HCT116 (cell line): ENCODE measurements around the gene LMTK3. TPM values are rescaled to one million over a fixed set of nuclear protein-coding genes. Genes with fewer than 3 reads are reported as not detected.

Source experiments
- ATAC-seq: fragments of 200-7000 bp; cut with Tn5 transposase; 2 replicates; pipeline ENCODE4 v1.9.1; 2020; ENCODE audit warnings: mild to moderate bottlenecking, moderate library complexity
- BruUV-seq: library from RNA; stranded (reverse); fragments of 400-500 nt; replicated peaks from 2 replicates; lab custom pipeline; 2021; lab: Mats Ljungman, UMichigan
- CTCF ChIA-PET: fragments of 300-600 bp; sonication (Branson Sonifier 250); formaldehyde crosslinking; loops from one replicate; lab custom pipeline; 2021; ENCODE audit warnings: antibody characterized with exemption; lab: Charles Lee
- POLR2A ChIA-PET: fragments of 300-600, 350-600 bp; sonication (Branson Sonifier 250); formaldehyde crosslinking; loops from one replicate; lab custom pipeline; 2021; ENCODE audit warnings: antibody characterized with exemption; lab: Charles Lee
- RAD21 ChIA-PET, 2 experiments: fragments of 300-600 bp; sonication (Branson Sonifier 250); formaldehyde crosslinking; loops; one replicate each; lab custom pipeline; 2023; ENCODE audit warnings: low total read pairs in 2 of 2; ENCODE audit not compliant: uncharacterized antibody in 2 of 2, unreplicated experiment in 2 of 2, low non-redundant PET in 1 of 2; lab: Charles Lee
- DNase-seq: peaks from one replicate; pipeline ENCODE4 v3.0.0-alpha.2; 2010; ENCODE audit warnings: low read depth, low spot score
- H2AFZ ChIP-seq: fragments of 200-600 bp; shearing (Covaris generic), sonication (generic); 2 replicates; pipeline ENCODE4 v1.6.1; 2017; ENCODE audit warnings: low read depth, mixed run types, mixed read lengths, antibody characterized with exemption, low read length; ENCODE audit not compliant: poor library complexity, severe bottlenecking
- H3K27ac ChIP-seq: 2 replicates; pipeline ENCODE4 v1.5.1; 2012; ENCODE audit warnings: low read depth, low read length
- H3K27me3 ChIP-seq: fragments of 200-600 bp; sonication (generic); 2 replicates; pipeline ENCODE4 v1.6.1; 2016; ENCODE audit warnings: mixed run types, low read length, mixed read lengths; ENCODE audit not compliant: insufficient read depth
- H3K36me3 ChIP-seq, 2 experiments: fragments of 200-500 bp in 1 of 2; fragments of 200-600 bp in 1 of 2; sonication (Bioruptor generic) in 1 of 2; sonication (generic) in 1 of 2; 2 replicates each; pipeline versions ENCODE4 v1.5.1 to v1.6.1; 2014 to 2016; ENCODE audit warnings: low read length in 2 of 2, inconsistent platforms in 1 of 2, mixed read lengths in 1 of 2, mixed run types in 1 of 2; ENCODE audit not compliant: insufficient read depth in 2 of 2, control insufficient read depth in 1 of 2
- H3K4me1 ChIP-seq, 2 experiments: fragments of 200-600 bp in 1 of 2; sonication (generic) in 1 of 2; 2 replicates each; pipeline versions ENCODE4 v1.5.1 to v1.6.1; 2012 to 2017; ENCODE audit warnings: low read length in 2 of 2, inconsistent platforms in 1 of 2, mild to moderate bottlenecking in 1 of 2, mixed read lengths in 1 of 2, mixed run types in 1 of 2, moderate library complexity in 1 of 2; ENCODE audit not compliant: insufficient read depth in 2 of 2, control insufficient read depth in 1 of 2
- H3K4me2 ChIP-seq: fragments of 200-600 bp; sonication (generic); 2 replicates; pipeline ENCODE4 v1.6.1; 2017; ENCODE audit warnings: mixed run types, low read length, mixed read lengths
- H3K4me3 ChIP-seq, 2 experiments: fragments of 200-600 bp in 1 of 2; sonication (generic) in 1 of 2; replicated peaks in 1 of 2; 2 replicates each; pipeline ENCODE4 v1.5.1; 2011 to 2016; ENCODE audit warnings: low read length in 2 of 2, control low read depth in 1 of 2, low read depth in 1 of 2, mild to moderate bottlenecking in 1 of 2, mixed read lengths in 1 of 2, mixed run types in 1 of 2
- H3K79me2 ChIP-seq: fragments of 200-600 bp; sonication (generic); 2 replicates; pipeline ENCODE4 v1.6.1; 2017; ENCODE audit warnings: mild to moderate bottlenecking, mixed run types, low read length, moderate library complexity, mixed read lengths; ENCODE audit not compliant: insufficient read depth
- H3K9ac ChIP-seq: fragments of 200-600 bp; sonication (generic); 2 replicates; pipeline ENCODE4 v1.6.1; 2016; ENCODE audit warnings: low read length, mixed read lengths
- H3K9me2 ChIP-seq: fragments of 200-600 bp; sonication (generic), shearing (Covaris generic); 2 replicates; pipeline ENCODE4 v1.6.1; 2017; ENCODE audit warnings: mixed run types, mild to moderate bottlenecking, moderate library complexity; ENCODE audit not compliant: insufficient read depth
- H3K9me3 ChIP-seq, 2 experiments: fragments of 200-500 bp in 1 of 2; fragments of 200-600 bp in 1 of 2; sonication (Bioruptor generic) in 1 of 2; sonication (generic) in 1 of 2; 2 replicates each; pipeline ENCODE4 v1.6.1; 2014 to 2017; ENCODE audit warnings: low read length in 2 of 2, mixed read lengths in 2 of 2, inconsistent platforms in 1 of 2, low read depth in 1 of 2, mild to moderate bottlenecking in 1 of 2, mixed run types in 1 of 2, moderate library complexity in 1 of 2; ENCODE audit not compliant: control insufficient read depth in 1 of 2, insufficient read depth in 1 of 2
- H4K20me1 ChIP-seq: fragments of 200-600 bp; sonication (generic), shearing (Covaris generic); 2 replicates; pipeline ENCODE4 v1.6.1; 2017; ENCODE audit warnings: mixed run types, mild to moderate bottlenecking, moderate library complexity; ENCODE audit not compliant: insufficient read depth
- CBX3 ChIP-seq: IDR thresholded peaks from 2 replicates; pipeline ENCODE4 v1.6.1; 2012; ENCODE audit warnings: low read depth
- CEBPB ChIP-seq: IDR thresholded peaks from 2 replicates; pipeline ENCODE4 v1.6.1; 2012; ENCODE audit warnings: low read depth
- EGR1 ChIP-seq: IDR thresholded peaks from 2 replicates; pipeline ENCODE4 v1.6.1; 2012; ENCODE audit warnings: low read depth
- EZH2 ChIP-seq: fragments of 200-600 bp; sonication (generic); IDR thresholded peaks from 2 replicates; pipeline ENCODE4 v1.6.1; 2017; ENCODE audit warnings: antibody characterized with exemption, mixed run types
- EZH2phosphoT487 ChIP-seq: fragments of 200-600 bp; IDR thresholded peaks from 2 replicates; pipeline ENCODE4 v1.6.1; 2018; ENCODE audit warnings: antibody characterized with exemption, borderline replicate concordance
- JUND ChIP-seq: IDR thresholded peaks from 2 replicates; pipeline ENCODE4 v1.6.1; 2012
- POLR2A ChIP-seq: IDR thresholded peaks from 2 replicates; pipeline ENCODE4 v1.7.0; 2011; ENCODE audit warnings: borderline replicate concordance; ENCODE audit not compliant: insufficient read depth, insufficient read length; ENCODE audit errors: extremely low read depth
- POLR2AphosphoS5 ChIP-seq: IDR thresholded peaks from 2 replicates; pipeline ENCODE4 v1.6.1; 2011; ENCODE audit warnings: mild to moderate bottlenecking, low read depth, low read length, moderate library complexity
- RAD21 ChIP-seq: IDR thresholded peaks from 2 replicates; pipeline ENCODE4 v1.6.1; 2012; ENCODE audit warnings: low read depth, mild to moderate bottlenecking
- SP1 ChIP-seq: IDR thresholded peaks from 2 replicates; pipeline ENCODE4 v1.6.1; 2012; ENCODE audit warnings: low read depth
- YY1 ChIP-seq: IDR thresholded peaks from 2 replicates; pipeline ENCODE4 v1.6.1; 2011; ENCODE audit warnings: low read length, low read depth, moderate library complexity, mild to moderate bottlenecking; ENCODE audit not compliant: insufficient replicate concordance; ENCODE audit errors: extremely low read depth
- ZBTB33 ChIP-seq: IDR thresholded peaks from 2 replicates; pipeline ENCODE4 v1.6.1; 2011; ENCODE audit warnings: mild to moderate bottlenecking, low read length, moderate library complexity; ENCODE audit not compliant: insufficient replicate concordance; ENCODE audit errors: extremely low read depth
- ZFX ChIP-seq: fragments of 450-650 bp; IDR thresholded peaks from 2 replicates; pipeline ENCODE4 v1.6.1; 2017
- ZNF274 ChIP-seq: fragments of 200-500 bp; sonication (Bioruptor generic); IDR thresholded peaks from 2 replicates; pipeline ENCODE4 v1.6.1; 2014; ENCODE audit warnings: mild to moderate bottlenecking, low read depth, low read length, inconsistent platforms
- intact Hi-C: fragments of 100-400 bp; cut with micrococcal nuclease; formaldehyde crosslinking; loops from 2 replicates; pipeline ENCODE4 v1.10.0; 2022
- total RNA-seq: library from RNA; stranded (reverse); gene quantifications from one replicate; pipeline ENCODE4 v1.2.1, GENCODE V29; 2021; ENCODE audit not compliant: unreplicated experiment
- TF ChIP-seq, protein P1 (sequence below): IDR thresholded peaks from 2 replicates; pipeline ENCODE4 v1.6.1; 2012
- TF ChIP-seq, protein P2 (sequence below): IDR thresholded peaks from 2 replicates; pipeline ENCODE4 v1.6.1; 2012
- TF ChIP-seq, protein P3 (sequence below), 3 experiments: fragments of 200-600 bp in 1 of 3; sonication (generic) in 1 of 3; IDR thresholded peaks in 2 of 3; conservative IDR thresholded peaks in 1 of 3; 2 replicates each; pipeline ENCODE4 v1.5.1; 2012 to 2017; ENCODE audit warnings: low read depth in 2 of 3, low read length in 2 of 3, antibody characterized with exemption in 1 of 3, borderline replicate concordance in 1 of 3, control low read depth in 1 of 3, mild to moderate bottlenecking in 1 of 3, mixed read lengths in 1 of 3, mixed run types in 1 of 3, moderate library complexity in 1 of 3; ENCODE audit not compliant: insufficient read depth in 1 of 3
- TF ChIP-seq, protein P4 (sequence below): IDR thresholded peaks from 2 replicates; pipeline ENCODE4 v1.6.1; 2012; ENCODE audit warnings: low read depth

LMTK3 gene
- total RNA-seq, 1 experiment from 2014 or later, result 19.9 TPM

- intact Hi-C loops, result no loop called here
- no peaks in the 10 kb centered on the region for H3K27me3 ChIP-seq
- H3K79me2 ChIP-seq, result no peaks in the 10 kb centered on the region
- H2AFZ ChIP-seq, result no peak overlapping the region
- H3K4me3 ChIP-seq, result no peak overlapping the region
- no peaks in the 10 kb centered on the region for H3K9me2 ChIP-seq
- BruUV-seq, result no TSS peak
- no peak overlapping the region for H3K9ac ChIP-seq
- TF ChIP-seq EZH2, result no peak
- TF ChIP-seq, protein P1, sequence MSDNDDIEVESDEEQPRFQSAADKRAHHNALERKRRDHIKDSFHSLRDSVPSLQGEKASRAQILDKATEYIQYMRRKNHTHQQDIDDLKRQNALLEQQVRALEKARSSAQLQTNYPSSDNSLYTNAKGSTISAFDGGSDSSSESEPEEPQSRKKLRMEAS, result no peak
- no peak for TF ChIP-seq POLR2AphosphoS5
- no peak for TF ChIP-seq CEBPB
- TF ChIP-seq ZNF274, result no peak
- TF ChIP-seq EGR1, result no peak
- TF ChIP-seq ZFX, result no peak
- TF ChIP-seq EZH2phosphoT487, result no peak
- no peak for TF ChIP-seq ZBTB33
- TF ChIP-seq SP1, result no peak
- TF ChIP-seq, protein P2, sequence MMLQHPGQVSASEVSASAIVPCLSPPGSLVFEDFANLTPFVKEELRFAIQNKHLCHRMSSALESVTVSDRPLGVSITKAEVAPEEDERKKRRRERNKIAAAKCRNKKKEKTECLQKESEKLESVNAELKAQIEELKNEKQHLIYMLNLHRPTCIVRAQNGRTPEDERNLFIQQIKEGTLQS, result no peak
- TF ChIP-seq, protein P3, sequence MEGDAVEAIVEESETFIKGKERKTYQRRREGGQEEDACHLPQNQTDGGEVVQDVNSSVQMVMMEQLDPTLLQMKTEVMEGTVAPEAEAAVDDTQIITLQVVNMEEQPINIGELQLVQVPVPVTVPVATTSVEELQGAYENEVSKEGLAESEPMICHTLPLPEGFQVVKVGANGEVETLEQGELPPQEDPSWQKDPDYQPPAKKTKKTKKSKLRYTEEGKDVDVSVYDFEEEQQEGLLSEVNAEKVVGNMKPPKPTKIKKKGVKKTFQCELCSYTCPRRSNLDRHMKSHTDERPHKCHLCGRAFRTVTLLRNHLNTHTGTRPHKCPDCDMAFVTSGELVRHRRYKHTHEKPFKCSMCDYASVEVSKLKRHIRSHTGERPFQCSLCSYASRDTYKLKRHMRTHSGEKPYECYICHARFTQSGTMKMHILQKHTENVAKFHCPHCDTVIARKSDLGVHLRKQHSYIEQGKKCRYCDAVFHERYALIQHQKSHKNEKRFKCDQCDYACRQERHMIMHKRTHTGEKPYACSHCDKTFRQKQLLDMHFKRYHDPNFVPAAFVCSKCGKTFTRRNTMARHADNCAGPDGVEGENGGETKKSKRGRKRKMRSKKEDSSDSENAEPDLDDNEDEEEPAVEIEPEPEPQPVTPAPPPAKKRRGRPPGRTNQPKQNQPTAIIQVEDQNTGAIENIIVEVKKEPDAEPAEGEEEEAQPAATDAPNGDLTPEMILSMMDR (IDR thresholded peaks at IDR 0.05 in 2 of 3, conservative IDR thresholded peaks at IDR 0.05 in 1 of 3; ENCODE audit: borderline replicate concordance in 1 of 3, insufficient read depth in 1 of 3, low read depth in 2 of 3, low read length in 2 of 3), result no peak
- TF ChIP-seq, protein P4, sequence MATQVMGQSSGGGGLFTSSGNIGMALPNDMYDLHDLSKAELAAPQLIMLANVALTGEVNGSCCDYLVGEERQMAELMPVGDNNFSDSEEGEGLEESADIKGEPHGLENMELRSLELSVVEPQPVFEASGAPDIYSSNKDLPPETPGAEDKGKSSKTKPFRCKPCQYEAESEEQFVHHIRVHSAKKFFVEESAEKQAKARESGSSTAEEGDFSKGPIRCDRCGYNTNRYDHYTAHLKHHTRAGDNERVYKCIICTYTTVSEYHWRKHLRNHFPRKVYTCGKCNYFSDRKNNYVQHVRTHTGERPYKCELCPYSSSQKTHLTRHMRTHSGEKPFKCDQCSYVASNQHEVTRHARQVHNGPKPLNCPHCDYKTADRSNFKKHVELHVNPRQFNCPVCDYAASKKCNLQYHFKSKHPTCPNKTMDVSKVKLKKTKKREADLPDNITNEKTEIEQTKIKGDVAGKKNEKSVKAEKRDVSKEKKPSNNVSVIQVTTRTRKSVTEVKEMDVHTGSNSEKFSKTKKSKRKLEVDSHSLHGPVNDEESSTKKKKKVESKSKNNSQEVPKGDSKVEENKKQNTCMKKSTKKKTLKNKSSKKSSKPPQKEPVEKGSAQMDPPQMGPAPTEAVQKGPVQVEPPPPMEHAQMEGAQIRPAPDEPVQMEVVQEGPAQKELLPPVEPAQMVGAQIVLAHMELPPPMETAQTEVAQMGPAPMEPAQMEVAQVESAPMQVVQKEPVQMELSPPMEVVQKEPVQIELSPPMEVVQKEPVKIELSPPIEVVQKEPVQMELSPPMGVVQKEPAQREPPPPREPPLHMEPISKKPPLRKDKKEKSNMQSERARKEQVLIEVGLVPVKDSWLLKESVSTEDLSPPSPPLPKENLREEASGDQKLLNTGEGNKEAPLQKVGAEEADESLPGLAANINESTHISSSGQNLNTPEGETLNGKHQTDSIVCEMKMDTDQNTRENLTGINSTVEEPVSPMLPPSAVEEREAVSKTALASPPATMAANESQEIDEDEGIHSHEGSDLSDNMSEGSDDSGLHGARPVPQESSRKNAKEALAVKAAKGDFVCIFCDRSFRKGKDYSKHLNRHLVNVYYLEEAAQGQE, result no peak
- TF ChIP-seq CBX3, result no peak
- TF ChIP-seq JUND, result no peak
- TF ChIP-seq RAD21, result no peak
- no peak for TF ChIP-seq YY1
- no peak for TF ChIP-seq POLR2A
- no peak overlapping the region for H3K4me2 ChIP-seq
- no peaks in the 10 kb centered on the region for H3K36me3 ChIP-seq
- ATAC-seq (no peak), DNase-seq (no peak)
- no peaks in the 10 kb centered on the region for H4K20me1 ChIP-seq
- no peaks in the 10 kb centered on the region; a peak in 1 of 4 replicates for H3K4me1 ChIP-seq
- ChIA-PET RAD21 (no interaction called here), CTCF (interaction anchor here (1.3 kb wide), 1 partner anchor 32 kb away, joined by 3 read pairs; no protein-coding TSS in a partner anchor), POLR2A (no interaction called here)
- H3K9me3 ChIP-seq, result no peaks in the 10 kb centered on the region
- H3K27ac ChIP-seq, result no peak overlapping the region
These were observed 25.9 kb upstream of the LMTK3 start for GRCh38 chr19:48537541-48537940.
